BE2C (cell line): ENCODE data around the gene PPP1R1B.
A peak's percentile ranks its signal among the peaks of the same experiment; 100 is the strongest.

Experiments used
- DNase-seq: peaks from one replicate; pipeline ENCODE4 v3.0.0-alpha.2; 2020
- H3K27me3 ChIP-seq: fragments of 250-450 bp; sonication (Bioruptor Pico); 2 replicates; pipeline ENCODE4 v1.5.1; 2020; ENCODE audit warnings: mild to moderate bottlenecking
- H3K36me3 ChIP-seq: fragments of 250-450 bp; sonication (Bioruptor Pico); 2 replicates; pipeline ENCODE4 v1.5.1; 2020; ENCODE audit warnings: mild to moderate bottlenecking
- H3K4me1 ChIP-seq: fragments of 250-450 bp; sonication (Bioruptor Pico); 2 replicates; pipeline ENCODE4 v1.5.1; 2020
- H3K4me3 ChIP-seq: 2 replicates; pipeline ENCODE4 v1.5.1; 2011; ENCODE audit warnings: low read depth, low read length
- H3K9me3 ChIP-seq: fragments of 250-450 bp; sonication (Bioruptor Pico); 2 replicates; pipeline ENCODE4 v1.5.1; 2020
- TF ChIP-seq, protein P1 (sequence below): IDR thresholded peaks from 2 replicates; pipeline ENCODE4 v1.5.1; 2012; ENCODE audit warnings: mild to moderate bottlenecking, low read depth, low read length

Gene PPP1R1B

GRCh38 chr17:39670746-39671145 is 44.0 kb downstream of the PPP1R1B start:
- TF ChIP-seq, protein P1, sequence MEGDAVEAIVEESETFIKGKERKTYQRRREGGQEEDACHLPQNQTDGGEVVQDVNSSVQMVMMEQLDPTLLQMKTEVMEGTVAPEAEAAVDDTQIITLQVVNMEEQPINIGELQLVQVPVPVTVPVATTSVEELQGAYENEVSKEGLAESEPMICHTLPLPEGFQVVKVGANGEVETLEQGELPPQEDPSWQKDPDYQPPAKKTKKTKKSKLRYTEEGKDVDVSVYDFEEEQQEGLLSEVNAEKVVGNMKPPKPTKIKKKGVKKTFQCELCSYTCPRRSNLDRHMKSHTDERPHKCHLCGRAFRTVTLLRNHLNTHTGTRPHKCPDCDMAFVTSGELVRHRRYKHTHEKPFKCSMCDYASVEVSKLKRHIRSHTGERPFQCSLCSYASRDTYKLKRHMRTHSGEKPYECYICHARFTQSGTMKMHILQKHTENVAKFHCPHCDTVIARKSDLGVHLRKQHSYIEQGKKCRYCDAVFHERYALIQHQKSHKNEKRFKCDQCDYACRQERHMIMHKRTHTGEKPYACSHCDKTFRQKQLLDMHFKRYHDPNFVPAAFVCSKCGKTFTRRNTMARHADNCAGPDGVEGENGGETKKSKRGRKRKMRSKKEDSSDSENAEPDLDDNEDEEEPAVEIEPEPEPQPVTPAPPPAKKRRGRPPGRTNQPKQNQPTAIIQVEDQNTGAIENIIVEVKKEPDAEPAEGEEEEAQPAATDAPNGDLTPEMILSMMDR: no peak
- Histone ChIP-seq H3K4me3 (no peak overlapping the region), H3K27me3 (peaks cover 15% of the 10 kb centered on the region; the same call in 1 of the 2 replicates), H3K4me1 (peaks cover 9% of the 10 kb centered on the region), H3K36me3 (no peaks in the 10 kb centered on the region), H3K9me3 (no peaks in the 10 kb centered on the region)
- DNase-seq: no peak

GRCh38 chr17:39671651-39672521 is 45.1 kb downstream of the PPP1R1B start:
- TF ChIP-seq, protein P1: peak; percentile 73
- peaks cover 7% of the 10 kb centered on the region for H3K4me1 ChIP-seq
- no peaks in the 10 kb centered on the region for H3K9me3 ChIP-seq
- no peak overlapping the region for H3K4me3 ChIP-seq
- peaks cover 15% of the 10 kb centered on the region; the same call in 1 of the 2 replicates for H3K27me3 ChIP-seq
- H3K36me3 ChIP-seq: no peaks in the 10 kb centered on the region
- peak; percentile 67 for DNase-seq

DNA sequence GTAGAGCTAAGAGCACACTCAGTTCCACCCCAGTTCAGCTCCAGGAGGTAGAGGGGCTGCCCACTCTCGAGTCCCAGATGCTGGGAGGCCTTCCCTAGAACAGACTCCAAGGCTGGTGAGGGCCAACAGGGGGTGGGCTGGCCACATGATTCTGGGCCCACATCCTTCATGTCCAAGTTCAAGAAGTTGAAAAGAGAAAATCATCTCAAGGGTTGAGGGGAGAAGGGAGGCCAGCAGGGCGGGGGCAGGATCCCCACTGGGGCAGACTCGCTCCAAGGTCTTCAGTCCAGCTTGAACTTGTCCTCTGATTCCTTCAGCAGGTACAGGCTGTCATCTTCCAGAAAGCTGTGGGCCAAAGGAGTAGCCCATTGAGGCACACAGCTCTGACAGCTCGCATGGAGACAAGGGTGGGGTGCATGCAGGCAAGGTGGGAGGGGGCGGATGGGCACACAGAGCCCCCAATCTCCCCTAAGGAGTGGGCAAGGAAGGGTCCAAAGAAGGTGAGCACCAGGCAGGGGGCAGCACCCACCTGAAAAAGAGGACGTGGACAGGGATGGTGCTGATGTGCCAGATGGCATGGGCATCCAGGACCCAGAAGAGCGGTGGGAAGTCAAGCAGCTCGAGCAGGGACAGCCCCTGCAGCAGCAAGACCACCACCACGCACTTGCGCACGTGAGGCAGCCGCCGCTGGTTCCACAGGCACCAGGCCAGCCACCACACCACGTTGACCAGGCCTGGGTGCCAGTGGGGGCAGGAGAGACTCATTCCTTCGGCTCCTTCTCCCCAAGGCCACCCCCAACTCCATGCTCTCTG is 46.0 kb downstream of the PPP1R1B start:
- DNase-seq: no peak
- no peaks in the 10 kb centered on the region for H3K9me3 ChIP-seq
- peaks cover 9% of the 10 kb centered on the region; the same call in 1 of the 2 replicates for H3K27me3 ChIP-seq
- TF ChIP-seq, protein P1: no peak
- H3K4me3 ChIP-seq: no peak overlapping the region
- H3K4me1 ChIP-seq: no peaks in the 10 kb centered on the region
- no peaks in the 10 kb centered on the region for H3K36me3 ChIP-seq

- TF ChIP-seq, protein P1: no peak
- Histone ChIP-seq H3K9me3 (no peaks in the 10 kb centered on the region), H3K4me1 (no peaks in the 10 kb centered on the region), H3K36me3 (no peaks in the 10 kb centered on the region), H3K27me3 (peaks cover 6% of the 10 kb centered on the region; the same call in 1 of the 2 replicates), H3K4me3 (no peak overlapping the region)
- DNase-seq: no peak
Observed at GRCh38 chr17:39673335-39674081, 46.8 kb downstream of the PPP1R1B start.

DNA sequence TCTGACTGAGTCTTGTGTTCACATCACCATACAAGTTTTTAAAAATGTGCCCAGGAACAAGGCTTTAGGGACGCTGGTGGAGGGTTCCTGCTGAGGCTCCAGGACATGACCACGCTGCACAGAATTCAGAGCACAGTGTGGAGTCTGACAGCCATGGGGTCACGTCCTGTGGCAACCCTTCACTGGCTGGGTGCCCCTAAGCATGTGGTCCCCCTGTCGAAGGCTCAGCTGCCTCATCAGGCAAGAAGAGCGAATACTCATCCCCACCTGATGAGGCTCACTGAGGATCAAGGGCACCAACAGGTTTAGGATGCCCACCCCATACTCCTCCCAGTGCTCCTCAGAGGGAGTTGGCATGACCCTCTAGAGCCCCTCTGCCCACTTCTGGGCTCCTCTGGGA is 47.4 kb downstream of the PPP1R1B start:
- H3K4me1 ChIP-seq: no peaks in the 10 kb centered on the region
- TF ChIP-seq, protein P1: no peak
- no peaks in the 10 kb centered on the region for H3K36me3 ChIP-seq
- H3K27me3 ChIP-seq: peaks cover 3% of the 10 kb centered on the region; the same call in 1 of the 2 replicates
- H3K9me3 ChIP-seq: no peaks in the 10 kb centered on the region
- no peak overlapping the region for H3K4me3 ChIP-seq
- no peak for DNase-seq
